DMS79 treated with DMSO at 0.1 percent for 48 hours (cell line): Measurements from ENCODE around the gene AGBL2.
A peak's percentile ranks its signal among the peaks of the same experiment; 100 is the strongest.
"Not testable (repeated sequence)": the region's sequence is repeated elsewhere in the genome, so short reads cannot be mapped to it uniquely, and the experiment has no call there.

Experiments
- DNase-seq: peaks from one replicate; lab custom pipeline; 2025; lab: John Stamatoyannopoulos, UW

Gene AGBL2

DNA sequence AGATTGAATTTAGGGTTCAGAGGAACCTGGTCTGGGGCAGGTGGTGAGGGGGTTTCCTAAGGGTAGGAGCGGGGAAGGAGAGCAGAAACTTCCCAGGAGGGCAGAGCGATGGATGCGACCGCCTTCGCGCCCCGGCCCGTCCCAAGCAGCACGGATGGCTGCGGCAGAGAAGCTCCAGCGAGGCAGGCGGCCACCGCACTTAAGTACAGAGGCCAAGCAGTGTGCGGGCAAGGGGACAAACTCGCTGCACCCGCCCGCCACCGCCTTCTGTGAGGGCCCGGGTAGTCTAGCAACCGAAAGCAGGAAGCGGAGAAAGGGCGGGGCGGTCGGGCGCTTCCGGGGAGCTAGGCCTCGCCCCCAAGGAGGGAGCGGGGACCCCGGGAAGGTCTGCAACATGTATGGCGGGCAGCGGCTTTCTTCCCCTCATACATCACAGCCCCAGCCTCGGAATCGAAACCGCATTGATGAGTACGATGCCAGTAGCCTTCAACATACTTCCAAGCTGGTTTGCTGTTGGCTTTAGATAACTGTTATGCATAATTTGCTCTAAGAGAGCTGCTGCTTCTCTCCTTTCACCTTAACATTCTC, at the start of gene AGBL2:
AGBL2 (minus strand) TSS at position 288 of the 588 bp plus-strand sequence. CDS start 719 bp downstream, outside the sequence.
- DNase-seq: peak; percentile 82

GRCh38 chr11:47759291-47759690, 44.1 kb upstream of the AGBL2 start:
- not testable (repeated sequence) for DNase-seq

DNA sequence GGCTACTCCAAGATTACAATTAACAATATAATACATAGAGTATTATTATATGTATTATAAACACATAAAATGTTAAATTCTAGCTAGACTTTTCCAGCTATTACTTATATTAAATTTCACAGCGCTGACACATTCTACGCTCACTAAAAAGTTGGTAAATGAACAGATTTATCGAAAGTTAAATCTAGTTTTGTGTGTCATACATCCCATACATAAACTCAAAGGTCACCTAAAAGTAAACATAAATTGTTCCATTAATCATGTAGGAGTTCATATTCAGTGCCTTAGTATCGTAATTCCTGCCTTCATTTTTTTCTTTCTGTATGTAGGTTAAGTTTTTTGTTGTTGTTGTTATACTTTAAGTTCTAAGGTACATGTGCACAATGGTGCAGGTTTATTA, 41.0 kb upstream of the AGBL2 start:
- no peak for DNase-seq

- no peak for DNase-seq
These were observed 35.6 kb upstream of the AGBL2 start for GRCh38 chr11:47750725-47751124.

DNA sequence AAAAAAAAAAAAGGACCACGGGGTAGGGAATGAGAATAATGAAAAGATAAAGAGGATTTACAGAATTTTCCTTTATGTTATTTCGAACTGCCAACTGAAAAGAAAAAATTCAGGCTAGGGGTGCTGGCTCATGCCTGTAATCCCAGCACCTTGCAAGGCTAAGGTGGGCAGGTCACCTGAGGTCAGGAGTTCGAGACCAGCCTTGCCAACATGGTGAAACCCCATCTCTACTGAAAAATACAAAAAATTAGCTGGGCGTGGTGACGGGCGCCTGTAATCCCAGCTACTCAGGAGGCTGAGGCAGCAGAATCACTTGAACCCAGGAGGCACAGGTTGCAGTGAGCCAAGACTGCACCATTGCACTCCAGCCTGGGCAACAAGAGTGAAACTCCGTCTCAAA, 27.3 kb upstream of the AGBL2 start:
- DNase-seq: not testable (repeated sequence)

DNA sequence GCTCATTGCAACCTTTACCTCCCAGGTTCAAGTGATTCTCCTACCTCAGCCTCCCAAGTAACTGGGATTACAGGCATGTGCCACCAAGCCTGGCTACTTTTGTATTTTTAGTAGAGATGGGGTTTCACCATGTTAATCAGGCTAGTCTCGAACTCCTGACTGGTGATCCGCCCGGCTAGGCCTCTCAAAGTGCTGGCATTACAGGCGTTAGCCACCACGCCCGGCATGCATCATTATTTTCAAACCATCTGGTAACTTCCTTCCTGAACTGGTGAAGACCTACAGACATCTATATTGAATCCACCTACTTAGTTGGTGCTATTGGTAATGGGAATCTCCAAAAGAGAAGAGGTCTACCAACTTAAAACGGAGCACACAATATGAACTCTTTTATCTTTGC, 22.6 kb upstream of the AGBL2 start:
- DNase-seq: not testable (repeated sequence)

DNA sequence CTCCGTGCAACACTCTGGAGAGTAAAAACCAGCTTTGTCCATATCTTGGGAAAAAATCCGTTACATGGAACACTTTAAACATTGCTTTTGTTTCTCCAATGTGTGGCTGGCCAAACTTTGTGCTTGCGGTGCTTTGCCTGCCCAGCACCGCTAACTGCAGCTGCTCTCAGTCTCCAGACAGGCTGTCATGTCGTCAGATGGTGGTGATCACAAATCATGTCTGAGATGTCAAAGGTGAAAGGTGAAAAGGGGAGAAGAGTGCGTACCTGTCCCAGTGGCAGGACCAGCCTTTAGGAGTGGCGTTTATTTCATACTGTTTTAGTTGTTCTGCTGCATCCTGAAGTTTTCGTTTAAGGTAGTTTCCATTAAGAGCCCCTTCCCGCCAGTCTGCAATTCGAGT, 17.1 kb upstream of the AGBL2 start:
- DNase-seq: no peak

DNA sequence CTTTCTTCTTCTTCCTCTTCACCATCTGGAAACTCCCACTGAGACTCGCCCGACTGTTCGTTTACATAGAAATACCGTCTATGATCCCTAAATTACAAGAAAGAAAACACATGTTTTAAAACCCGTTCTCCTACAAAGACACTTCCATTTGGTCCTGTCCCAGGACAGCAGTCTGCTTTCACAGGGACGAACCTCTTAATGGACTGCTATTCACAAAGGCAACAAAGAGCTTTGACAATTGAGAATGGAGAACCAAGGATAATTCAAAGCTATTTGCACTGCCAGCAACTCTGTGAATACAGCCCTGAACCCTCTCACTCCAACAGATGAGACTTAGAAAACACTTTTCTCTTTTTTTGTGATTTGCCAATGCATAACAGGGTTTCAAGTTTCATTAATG, 16.3 kb upstream of the AGBL2 start:
- DNase-seq: no peak

- DNase-seq: no peak
These were observed 11.8 kb upstream of the AGBL2 start for GRCh38 chr11:47726878-47727514.

- no peak for DNase-seq
These were observed 10.9 kb upstream of the AGBL2 start for GRCh38 chr11:47726118-47726442.

GRCh38 chr11:47725442-47726117, 10.4 kb upstream of the AGBL2 start:
- no peak for DNase-seq

DNA sequence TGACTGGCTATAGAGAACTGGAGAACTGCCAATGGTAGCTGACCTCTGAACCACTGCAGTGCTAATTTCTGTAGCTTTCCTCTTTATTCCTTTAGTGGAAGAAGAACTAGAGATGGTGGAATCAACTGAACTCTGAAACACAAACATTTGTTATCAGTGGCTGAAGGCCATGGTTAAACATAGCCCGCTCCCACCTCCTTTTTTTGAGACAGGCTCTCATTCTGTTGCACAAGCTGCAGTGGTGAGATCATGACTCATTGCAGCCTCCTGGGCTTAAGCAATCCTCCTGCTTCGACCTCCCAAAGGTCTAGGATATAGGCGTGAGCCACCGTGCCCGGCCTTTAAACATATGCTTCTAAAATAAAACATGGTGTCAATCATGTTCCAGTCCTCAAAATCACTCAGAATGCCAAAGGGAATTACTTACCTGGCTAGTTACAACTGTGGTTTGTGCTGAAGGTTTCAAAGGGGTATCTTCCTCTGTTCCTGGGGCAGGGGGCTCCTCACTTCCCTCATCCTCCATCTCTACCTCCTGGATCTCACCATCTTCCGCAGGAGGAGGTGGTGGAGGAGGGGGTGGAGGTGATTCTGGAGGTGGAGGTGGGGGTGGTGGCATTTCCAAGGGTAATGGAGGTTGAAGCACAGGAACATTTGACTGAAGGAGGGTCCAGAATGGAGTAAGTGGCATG, 9.0 kb upstream of the AGBL2 start:
- DNase-seq: no peak

- no peak for DNase-seq
These were observed 7.9 kb upstream of the AGBL2 start for GRCh38 chr11:47723041-47723440.

DNA sequence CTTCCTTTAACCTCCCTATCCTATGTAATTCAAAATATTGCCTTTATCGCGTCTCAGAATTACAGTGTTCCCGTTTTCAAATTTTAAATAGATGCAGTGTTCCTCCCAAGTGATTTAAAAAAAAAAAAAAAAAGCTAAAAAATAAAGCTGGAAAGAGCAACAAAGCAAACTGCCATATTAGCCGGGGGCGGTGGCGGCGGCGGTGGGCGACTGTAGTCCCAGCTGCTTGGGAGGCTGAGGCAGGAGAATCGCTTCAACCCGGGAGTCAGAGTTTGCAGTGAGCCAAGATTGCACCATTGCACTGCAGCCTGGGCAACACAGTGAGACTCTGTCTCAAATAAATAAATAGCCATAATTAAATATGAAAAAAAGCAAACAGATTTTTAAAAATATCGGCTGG, 5.5 kb upstream of the AGBL2 start:
- no peak for DNase-seq

- DNase-seq: peak; percentile 66
These were observed 1.5 kb upstream of the AGBL2 start for GRCh38 chr11:47716692-47717091.

DNA sequence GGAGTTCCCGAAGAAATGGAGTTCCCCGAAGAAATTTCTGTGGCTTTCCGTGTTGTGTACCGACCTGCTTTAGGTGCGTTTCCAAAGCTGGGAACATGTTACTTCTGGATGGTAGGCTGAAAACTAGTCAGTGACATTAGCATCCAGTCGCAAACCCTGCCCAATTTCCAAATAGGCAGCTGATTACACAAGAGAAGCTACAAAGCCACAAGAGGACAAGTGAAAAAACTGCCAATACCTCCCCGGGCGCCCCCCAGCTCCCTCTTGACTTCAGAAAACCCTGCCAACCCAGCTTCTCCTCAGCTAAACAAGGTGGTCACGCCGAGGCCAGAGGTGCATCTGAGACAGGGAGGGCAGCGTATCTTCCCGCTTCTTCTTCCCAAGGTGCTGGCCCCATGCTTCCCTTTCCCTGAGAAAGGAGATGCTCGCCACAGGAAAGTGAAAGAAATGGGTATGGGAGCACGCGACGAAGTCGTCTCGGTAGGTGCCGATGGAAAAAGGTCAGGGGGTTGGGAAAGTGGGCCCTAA, 551 bp downstream of the AGBL2 start:
- DNase-seq: peak; percentile 21

- no peak for DNase-seq
These were observed 3.4 kb downstream of the AGBL2 start for GRCh38 chr11:47711816-47712215.

- no peak for DNase-seq
These were observed 3.9 kb downstream of the AGBL2 start for GRCh38 chr11:47711225-47711624.

DNA sequence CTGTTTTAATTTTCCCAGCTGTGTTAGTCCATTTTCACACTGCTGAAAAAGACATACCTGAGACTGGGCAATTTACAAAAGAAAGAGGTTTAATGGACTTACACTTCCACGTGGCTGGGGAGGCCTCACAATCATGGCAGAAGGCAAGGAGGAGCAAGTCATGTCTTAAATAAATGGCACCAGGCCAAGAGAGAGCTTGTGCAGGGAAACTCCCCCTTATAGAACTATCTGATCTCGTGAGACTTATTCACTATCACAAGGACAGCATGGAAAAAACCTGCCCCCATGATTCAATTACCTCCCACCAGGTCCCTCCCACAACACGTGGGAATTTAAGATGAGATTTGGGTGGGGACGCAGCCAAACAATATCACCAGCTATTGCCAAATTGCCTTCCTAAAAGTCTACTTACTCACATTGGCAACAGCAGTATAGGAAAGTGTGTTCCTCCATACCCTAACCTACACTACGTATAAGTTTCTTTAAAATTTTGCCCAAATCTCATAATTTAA, 7.8 kb downstream of the AGBL2 start:
- DNase-seq: not testable (repeated sequence)

DNA sequence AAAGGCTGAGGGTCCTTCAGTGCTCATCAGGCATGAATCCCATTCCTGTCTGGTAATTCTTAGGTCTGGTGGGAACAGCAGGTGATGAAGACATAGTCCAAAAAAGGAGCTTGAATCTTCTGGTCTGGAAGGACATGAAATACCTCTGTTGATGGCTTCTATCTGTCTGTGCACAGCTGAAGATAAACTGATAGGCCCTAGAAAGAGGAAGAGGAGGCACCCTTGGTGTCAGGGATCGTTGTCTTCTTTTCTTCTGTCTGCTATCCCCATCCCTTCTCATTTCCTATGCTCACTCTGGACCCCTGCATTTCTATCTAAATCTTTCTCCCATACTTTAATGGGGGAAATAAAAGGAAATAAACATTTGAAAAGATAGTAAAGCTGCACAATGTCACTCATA, 9.4 kb downstream of the AGBL2 start:
- no peak for DNase-seq

DNA sequence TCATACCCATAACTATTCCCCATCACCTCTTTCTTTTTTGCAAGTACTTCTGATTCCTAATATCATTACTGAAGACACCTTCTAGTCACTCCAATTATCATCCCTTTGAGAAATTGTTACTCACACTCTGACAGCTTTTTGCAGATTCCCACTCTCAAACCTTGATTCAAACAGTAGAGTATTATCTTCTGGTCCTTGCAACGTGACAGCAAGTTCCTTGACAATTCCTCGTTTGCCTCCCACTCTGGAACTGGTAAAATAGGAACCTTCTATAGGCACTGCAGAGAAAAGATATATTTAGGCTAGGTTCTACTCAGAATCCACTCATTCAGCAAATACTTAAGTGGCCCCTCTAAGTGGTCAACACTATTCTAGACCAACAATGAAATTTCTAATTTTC, 23.2 kb downstream of the AGBL2 start:
- DNase-seq: no peak

DNA sequence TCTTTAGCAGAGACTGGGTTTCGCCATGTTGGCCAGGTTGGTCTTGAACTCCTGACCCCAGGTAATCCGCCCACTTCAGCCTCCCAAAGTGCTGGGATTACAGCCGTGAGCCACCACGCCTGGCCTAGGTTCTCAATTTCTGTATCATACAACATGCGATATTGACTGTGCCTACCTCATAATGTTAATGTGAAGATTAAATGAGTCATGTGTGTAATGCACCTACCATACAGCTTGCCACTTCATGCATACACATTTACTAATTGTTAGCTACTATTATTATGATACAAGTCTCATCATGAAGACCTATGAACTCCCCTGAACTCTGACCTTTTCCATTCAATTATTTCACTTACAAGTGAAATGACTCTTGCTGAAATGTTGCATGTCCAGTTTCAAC, 25.7 kb downstream of the AGBL2 start:
- DNase-seq: no peak

DNA sequence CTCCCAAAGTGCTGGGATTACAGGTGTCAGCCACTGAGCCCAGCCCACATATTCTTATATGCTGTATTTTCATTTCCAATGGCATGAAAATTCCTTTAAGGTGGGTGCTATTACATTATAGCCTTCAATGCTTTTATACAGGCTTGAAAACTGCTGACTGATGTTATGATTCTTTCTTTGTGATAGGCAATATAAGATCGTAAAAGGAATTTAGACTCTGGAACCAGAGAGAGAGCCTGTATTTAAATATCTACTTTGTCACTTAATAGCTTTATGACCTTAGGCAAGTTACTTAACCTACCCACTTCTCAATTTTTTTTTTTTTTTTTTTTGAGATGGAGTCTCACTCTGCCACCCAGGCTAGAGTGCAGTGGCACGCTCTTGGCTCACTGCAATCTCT, 26.2 kb downstream of the AGBL2 start:
- DNase-seq: no peak
